GM18508 (cell line): ENCODE data around the gene SYCN.
"Not testable (repeated sequence)": the region's sequence is repeated elsewhere in the genome, so short reads cannot be mapped to it uniquely, and the experiment has no call there.

Experiments
- ATAC-seq: cut with Tn5 transposase; IDR thresholded peaks from one replicate; pipeline ENCODE4 v1.9.1; 2021; ENCODE audit warnings: moderate number of reproducible peaks; ENCODE audit not compliant: insufficient read depth, unreplicated experiment

Gene SYCN, protein sequence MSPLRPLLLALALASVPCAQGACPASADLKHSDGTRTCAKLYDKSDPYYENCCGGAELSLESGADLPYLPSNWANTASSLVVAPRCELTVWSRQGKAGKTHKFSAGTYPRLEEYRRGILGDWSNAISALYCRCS

GRCh38 chr19:39203372-39204341 is at the start of gene SYCN:
TSS of gene SYCN (minus strand) at chr19:39204263. CDS start at chr19:39204254, 9 bp downstream.
- ATAC-seq: no peak

- ATAC-seq: no peak
Observed at GRCh38 chr19:39253374-39254149, 49.5 kb upstream of the SYCN start.

DNA sequence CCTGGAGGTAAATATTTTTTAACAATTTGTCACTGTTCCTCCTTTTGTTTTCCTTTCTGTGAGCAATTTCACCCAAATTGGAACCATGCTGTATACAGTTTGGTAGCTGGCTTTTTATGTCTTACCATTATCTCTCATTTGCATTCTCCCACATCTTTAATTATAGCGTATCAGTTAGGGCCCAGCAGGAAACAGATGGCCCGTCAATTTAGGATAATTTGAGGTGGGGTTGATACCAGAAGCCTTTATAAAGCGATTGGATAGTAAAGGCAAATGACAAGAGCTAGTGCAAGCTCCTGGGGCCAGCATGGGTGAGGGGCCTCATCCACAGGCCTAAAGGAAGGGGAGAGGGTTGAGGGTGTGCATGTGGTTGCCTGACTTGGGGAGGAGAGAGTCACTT is 48.4 kb upstream of the SYCN start:
- no peak for ATAC-seq

GRCh38 chr19:39251846-39252245 is 47.8 kb upstream of the SYCN start:
- ATAC-seq: no peak

DNA sequence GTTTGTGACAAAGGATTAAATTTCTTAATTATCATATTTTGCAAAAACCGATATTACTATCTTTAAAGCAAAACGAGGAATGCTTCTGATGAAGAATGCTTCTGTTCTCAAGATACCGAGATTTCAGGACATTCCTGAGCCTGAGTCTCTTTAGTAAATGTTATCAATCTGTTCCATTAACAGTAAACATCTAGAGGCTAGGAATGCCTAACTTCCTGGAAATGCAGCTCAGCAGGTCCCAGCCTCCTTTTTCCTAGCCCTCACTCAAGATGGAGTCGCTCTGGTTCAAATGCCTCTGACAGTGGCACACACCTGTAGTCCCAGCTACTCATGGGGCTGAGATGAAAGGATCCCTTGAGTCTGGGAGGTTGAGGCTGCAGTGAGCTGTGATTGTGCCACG is 47.0 kb upstream of the SYCN start:
- ATAC-seq: no peak

DNA sequence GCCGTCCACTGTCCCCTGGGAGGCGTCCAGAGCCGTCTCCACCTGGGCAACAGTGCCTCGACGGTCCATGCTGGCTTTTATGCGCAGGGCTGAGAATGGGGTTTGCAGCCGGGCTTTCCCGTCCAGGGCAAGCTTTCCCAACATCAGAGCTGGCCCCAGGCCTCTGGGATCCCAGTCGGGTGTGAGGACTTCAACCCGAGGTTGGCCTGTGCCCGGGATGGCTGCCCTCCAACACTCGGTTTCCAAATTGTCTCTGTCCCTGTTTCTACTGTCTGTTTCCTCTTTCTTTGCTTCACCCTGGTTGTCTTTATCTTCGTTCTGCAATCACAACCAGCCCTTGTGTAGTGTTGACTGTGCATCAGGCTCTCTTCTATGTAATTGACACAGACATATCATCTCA is 44.7 kb upstream of the SYCN start, which contains the start of gene IFNL4:
IFNL4 (minus strand) TSS at position 51 of the 400 bp plus-strand sequence.
- no peak for ATAC-seq

DNA sequence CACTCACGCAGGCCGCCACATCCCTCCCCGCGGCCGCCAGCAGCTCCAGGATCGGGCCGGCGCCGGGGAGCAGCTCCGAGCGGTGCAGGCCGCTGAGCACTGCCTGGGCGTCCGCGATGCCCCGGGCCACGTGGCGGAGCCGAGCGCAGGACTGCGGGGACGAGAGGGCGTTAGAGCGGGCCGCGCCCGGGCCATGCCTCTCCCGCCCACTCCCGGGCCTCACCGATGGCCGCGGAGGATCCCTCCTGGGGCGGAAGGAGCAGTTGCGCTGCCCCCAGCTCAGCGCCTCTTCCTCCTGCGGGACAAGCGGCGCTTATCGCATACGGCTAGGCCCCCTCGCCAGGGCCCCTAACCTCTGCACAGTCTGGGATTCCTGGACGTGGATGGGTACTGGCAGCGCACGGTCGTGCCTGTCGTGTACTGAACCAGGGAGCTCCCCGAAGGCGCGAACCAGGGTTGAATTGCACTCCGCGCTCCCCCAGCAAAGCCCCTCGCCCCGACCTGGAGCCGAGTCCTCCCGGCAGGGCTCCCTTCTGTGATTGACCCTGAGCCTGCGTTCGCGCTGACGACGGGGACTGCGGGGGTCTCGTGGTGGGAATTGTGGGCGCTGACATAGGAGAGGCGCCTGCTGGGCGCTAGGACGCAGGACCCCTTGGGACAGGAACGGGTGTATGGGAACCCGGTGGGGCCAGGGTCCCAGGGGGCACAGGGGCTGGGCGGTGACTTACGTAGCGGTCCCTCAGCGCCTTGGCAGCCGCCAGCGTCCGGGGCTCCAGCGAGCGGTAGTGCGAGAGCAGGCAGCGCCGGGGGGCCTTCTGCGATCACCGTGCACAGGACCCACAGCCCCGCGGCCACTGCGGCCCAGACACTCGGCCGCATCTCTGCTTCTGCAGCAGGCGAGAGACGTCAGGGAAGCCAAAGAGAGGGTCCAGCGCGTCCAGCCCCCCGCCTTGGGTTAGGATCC is 43.9 kb upstream of the SYCN start:
- no peak for ATAC-seq

DNA sequence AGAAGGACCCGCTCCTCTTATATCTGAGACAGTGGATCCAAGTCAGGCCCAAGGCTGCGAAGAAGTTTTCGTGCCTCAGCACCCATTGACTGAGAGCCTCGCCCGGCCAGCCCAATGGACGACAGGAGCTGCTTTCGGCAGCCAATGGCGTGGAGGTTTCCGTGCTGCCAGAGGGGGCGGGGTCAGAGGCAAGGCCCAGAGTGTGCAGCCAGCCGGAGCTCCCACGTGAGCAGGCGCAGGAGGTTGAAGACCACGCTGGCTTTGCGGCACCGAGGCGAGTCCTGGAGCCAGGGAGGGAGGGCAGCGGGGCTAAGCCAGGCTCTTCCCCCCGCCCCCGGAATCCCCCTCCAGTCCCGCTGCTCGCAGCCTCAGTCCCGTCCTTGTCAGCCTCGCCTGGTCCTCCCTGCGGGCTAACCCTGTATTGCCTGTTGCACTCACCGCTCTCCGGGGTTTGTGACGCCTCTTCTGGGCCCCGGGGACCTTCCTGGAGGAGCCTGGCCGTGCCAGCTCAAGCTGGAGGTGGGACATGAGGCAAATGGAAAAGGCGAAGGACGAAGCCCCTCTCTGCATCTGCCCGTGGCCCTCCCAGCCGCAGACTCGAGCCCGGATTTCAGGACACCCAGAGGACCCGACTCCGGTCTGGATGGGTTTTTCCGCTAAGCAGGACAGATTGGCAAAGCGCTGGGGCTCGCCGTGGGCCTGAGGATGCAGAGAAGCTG is 43.0 kb upstream of the SYCN start:
- ATAC-seq: no peak

- not testable (repeated sequence) for ATAC-seq
Observed at GRCh38 chr19:39245166-39245565, 41.1 kb upstream of the SYCN start.

DNA sequence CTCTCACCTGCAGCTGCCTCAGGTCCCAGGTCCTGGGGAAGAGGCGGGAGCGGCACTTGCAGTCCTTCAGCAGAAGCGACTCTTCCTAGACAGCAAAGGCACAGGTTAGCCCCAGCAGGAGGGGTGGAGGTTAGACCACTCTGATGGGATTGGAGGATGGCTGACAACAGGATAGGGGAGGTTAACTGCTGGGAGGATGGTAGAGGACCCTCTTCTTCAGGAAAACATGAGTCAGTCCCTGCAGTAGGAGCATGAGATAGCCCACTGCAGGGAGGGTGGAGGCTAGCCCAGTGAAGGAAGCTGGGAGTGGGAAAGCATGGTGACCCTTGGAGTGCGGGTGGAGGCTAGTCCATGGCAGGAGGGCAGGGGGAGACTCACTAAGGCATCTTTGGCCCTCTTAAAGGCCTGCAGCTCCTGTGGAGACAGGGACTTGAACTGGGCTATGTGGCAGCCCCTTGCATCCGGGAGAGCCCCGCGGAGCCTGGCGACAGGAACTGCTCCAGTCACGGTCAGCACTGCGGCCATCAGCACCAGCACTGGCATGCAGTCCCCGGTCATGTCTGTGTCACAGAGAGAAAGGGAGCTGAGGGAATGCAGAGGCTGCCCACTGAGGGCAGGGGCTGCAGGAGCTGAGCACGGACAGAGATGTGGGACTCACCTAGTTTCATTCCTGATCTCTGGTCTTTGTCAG is 40.5 kb upstream of the SYCN start, which contains the start of gene IFNL3:
IFNL3 (minus strand) TSS at position 597 of the 691 bp plus-strand sequence; CDS start at position 558, 39 bp downstream.
- ATAC-seq: not testable (repeated sequence)

DNA sequence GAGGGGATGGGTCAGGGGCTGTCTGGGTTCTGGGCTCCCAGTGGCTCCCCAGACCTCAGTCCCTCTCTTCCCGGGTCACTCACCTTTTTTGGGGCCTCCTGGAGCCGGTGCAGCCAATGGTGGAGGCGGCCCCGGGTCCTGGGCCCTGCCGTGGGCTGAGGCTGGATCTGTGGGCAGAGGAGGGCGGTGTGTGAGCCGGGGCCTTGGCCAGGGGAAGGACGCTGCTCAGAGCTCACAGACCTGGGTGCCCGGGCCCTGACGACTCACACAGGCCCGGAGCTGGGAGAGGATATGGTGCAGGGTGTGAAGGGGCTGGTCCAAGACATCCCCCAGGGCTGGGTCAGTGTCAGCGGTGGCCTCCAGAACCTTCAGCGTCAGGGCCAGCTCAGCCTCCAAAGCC is 39.7 kb upstream of the SYCN start:
- not testable (repeated sequence) for ATAC-seq

- ATAC-seq: no peak
Observed at GRCh38 chr19:39240421-39240820, 36.4 kb upstream of the SYCN start.

- ATAC-seq: no peak
Observed at GRCh38 chr19:39238944-39239343, 34.9 kb upstream of the SYCN start.

GRCh38 chr19:39238209-39238608 is 34.1 kb upstream of the SYCN start:
- no peak for ATAC-seq

GRCh38 chr19:39237200-39238184 is 33.4 kb upstream of the SYCN start:
- ATAC-seq: no peak

- no peak for ATAC-seq
Observed at GRCh38 chr19:39236527-39236926, 32.5 kb upstream of the SYCN start.

GRCh38 chr19:39232708-39233107 is 28.6 kb upstream of the SYCN start:
- ATAC-seq: no peak
